NCI-H128 (cell line): ENCODE results near the gene GRAMD1B.

Experiments
- DNase-seq: peaks from one replicate; lab custom pipeline; 2025; ENCODE audit not compliant: unreplicated experiment; lab: John Stamatoyannopoulos, UW

Gene GRAMD1B

DNA sequence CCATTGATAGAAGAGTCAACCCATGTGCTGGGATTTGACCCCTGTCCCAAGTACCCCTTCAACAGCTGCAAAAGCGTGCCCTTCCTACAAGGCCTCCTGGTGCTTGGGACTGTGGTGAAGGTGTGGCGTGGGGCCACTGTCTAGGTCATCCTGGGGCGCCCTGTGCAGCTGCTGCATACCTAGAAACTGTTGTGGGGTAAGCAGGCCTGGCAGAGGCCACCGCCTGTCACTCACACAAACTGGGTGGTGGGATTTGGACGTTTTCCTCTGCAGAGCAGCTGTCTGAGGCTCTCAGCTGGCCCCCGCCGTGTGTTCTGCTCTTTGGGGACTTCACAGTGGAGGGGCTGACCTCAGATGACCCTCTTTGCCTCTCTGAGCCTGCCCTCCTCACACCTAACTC, 154.7 kb downstream of the GRAMD1B start:
- DNase-seq = no peak

DNA sequence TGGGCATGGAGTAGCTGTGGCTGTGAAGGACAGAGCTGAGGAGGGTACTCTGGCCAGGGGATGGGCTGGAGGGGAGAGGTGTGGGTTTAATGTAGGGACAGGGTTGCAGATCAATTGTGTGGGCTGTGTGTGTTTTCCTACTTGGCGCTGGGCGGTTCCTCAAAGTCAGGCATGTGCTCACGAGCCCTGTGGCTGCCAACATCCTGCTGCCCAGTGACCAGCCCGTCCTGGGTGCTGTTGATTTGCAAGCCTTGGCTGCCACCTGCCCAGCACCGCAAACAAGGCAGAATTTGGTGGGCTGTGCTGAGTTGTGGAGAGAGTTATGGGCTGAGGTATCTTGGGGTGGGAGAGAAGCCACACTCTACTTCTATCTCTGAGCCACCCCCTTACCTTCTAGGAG, 155.1 kb downstream of the GRAMD1B start:
- DNase-seq = no peak

GRCh38 chr11:123585706-123586105, 155.6 kb downstream of the GRAMD1B start:
- DNase-seq = no peak

- DNase-seq = no peak
Observed at GRCh38 chr11:123586568-123586967, 156.5 kb downstream of the GRAMD1B start.

- no peak for DNase-seq
Observed at GRCh38 chr11:123587044-123587443, 157.0 kb downstream of the GRAMD1B start.

DNA sequence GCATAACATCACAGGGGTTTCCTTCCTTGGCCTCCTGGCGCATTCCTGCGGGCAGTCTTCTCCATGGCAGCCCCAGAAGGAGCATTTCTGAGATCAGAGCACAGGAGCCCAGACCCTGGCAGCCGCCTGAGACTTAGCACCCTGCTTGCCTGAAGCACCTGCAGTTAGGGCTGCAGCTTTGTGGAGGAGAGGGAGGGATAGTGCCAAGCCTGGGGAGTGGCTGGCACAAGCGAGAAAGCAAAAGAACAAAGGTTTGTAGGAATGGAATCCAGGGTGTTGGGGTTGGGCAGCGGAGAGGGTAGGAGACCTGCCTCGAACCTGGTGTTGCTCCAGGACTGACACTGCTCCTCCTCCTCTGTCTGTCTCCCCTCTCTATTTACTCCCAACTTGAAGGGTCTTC, 157.5 kb downstream of the GRAMD1B start:
- no peak for DNase-seq

DNA sequence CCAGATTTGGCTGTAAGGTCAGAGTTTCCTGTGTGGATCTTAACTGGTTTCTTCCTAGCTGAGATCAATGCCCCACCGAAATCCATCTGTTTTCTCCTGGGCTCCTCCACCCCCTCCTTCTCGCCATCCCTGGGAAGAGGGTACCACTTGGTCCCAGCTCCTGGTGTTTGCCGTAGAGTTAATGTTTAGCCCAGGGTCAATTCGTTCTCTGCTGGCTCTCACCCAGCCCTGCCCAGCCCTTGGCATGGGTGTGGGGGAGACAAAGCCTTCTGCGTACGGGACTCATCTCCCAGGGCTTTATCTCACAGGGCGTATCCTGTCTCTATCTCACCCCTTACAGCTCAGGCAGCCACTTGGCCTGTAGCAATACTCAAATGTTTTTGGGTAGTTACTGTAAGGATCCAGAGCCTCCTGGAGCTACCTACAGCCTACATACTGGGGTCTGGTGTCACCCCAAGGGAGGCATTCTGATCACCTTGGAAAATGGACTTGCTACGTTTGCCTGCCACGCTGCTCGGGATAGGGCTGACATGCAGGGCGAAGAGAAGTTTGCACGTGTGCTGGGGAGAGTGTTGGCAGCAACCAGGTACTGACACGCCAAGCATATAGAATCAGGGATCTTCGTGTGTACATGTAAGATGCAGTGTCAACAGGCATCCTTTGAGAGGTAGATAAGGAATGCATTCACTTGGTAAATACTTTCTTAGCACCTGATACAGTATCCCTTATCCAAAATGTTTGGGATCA, 158.2 kb downstream of the GRAMD1B start:
- no peak for DNase-seq

GRCh38 chr11:123588864-123589262, 158.8 kb downstream of the GRAMD1B start:
- DNase-seq = no peak

GRCh38 chr11:123590296-123590912, 160.3 kb downstream of the GRAMD1B start:
- no peak for DNase-seq

DNA sequence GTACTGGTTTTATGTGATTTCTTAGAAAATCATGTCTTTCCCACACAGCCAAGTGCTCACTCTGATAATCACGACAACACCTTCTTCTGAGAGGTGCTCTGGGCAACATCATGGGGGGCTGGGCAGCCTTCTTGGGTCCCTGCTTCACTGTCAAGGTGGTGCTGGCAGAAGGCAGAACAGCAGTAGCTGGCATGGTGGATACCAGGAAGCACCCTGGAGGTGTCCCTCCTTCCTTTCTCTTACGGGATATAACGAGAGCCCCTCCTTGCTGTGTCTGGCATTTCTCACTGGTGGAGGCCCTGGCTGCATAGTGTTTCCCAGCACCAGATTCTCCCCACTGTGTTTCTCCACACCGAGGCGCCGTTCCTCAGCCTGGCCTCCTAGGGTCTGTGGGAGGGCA, 163.5 kb downstream of the GRAMD1B start:
- DNase-seq = no peak

- no peak for DNase-seq
Observed at GRCh38 chr11:123594188-123594901, 164.3 kb downstream of the GRAMD1B start.

- no peak for DNase-seq
Observed at GRCh38 chr11:123594921-123595320, 164.9 kb downstream of the GRAMD1B start.

DNA sequence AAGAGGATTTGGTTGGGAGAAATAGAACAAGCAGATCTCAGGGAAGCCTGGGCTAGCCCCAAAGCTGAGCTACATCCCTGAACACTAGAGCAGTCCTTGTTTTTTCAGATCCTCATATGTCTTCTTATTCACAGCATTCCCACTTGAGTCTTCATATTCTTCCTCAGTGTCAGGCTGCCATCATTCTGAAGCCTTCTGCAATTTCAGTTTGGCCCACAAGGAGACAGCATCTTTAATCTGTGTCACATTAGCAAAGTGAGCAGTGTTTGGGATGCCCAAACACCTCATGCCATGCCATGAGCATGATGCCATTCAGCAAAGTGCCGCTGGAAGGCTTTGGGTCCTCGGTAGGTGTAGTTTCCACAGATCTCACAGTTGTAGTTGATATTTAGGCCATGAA, 167.8 kb downstream of the GRAMD1B start:
- DNase-seq = no peak

- no peak for DNase-seq
Observed at GRCh38 chr11:123601136-123601535, 171.1 kb downstream of the GRAMD1B start.

- DNase-seq = no peak
Observed at GRCh38 chr11:123601743-123602142, 171.7 kb downstream of the GRAMD1B start.

DNA sequence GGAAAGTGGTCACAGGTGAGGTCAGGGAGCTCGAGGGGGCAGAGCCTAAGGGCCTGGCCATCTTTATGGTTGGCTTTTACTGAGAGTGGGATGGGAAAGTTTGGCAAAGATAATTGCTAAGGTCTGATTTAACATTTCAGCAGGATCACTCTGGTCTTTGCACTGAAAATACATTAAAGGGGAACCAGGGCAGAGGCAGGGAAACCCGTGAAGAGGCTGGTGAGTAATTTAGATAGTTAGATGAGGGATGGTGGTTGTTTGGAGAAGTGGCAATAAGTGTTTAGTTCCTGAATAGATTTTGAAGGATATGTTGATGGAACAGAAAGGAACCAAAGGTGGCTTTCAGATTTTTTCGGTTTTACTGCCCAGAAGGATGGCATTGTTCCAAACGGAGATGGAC, 173.6 kb downstream of the GRAMD1B start:
- no peak for DNase-seq

DNA sequence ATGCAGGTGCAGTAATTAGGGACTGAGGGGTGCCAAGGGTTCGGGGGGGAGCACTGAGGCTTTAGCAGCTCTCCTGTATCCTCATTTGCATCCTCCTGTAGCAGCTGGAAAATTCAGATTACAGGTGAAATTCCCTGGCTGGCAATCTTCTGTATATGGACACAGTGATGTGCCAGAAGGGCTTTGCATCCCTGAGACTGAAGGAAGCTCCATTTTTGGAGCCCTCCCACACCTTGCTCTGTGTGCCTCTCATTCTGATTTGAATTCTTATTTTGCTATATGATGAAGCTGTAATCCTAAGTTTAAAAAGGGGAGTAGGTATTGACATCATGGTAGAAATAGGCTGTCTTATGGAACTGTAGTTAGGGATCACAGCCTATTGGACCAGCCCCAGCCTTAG, 177.7 kb downstream of the GRAMD1B start:
- DNase-seq = no peak

DNA sequence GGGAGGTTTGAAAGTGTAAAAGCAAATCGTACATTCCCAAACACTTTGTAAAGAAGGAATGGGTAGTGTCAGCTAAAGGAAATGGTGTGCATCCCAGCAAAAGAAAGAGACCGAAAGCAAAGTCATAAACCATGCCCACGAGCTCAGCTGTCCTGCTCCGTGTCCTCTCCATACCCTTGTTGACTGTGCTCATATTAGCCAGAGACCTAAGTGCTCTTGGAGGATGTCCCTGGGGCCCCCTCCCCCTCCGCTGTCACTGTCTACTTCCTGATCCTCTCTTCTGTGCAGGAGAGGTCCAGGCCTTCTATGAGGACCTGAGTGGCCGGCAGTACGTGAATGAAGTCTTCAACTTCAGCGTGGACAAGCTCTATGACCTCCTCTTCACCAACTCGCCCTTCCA, 178.3 kb downstream of the GRAMD1B start:
- no peak for DNase-seq

GRCh38 chr11:123608945-123609344, 178.9 kb downstream of the GRAMD1B start:
- DNase-seq = no peak

- DNase-seq = no peak
Observed at GRCh38 chr11:123611698-123612097, 181.6 kb downstream of the GRAMD1B start.

- DNase-seq = no peak
Observed at GRCh38 chr11:123616505-123617198, 186.6 kb downstream of the GRAMD1B start.

DNA sequence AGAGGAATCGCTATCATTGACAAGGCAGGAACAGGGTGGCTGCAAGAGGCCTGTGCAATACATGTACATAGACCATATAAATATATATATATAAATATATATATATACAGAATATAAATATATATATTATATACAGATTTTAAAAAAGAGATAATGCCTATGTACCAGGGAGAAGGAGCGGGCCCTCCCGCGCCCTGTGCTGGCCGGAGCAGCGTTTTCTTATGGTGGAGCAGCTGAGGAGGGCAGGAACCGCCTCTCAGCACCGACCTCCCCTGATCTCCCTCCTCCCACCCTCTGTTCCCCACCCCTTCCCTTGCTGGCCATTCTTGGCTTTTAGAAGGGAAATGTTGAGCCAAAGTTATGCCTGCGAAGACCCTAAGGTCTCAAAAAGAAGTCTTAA, 192.5 kb downstream of the GRAMD1B start:
- no peak for DNase-seq
